HG03521 (cell line): ENCODE results near the gene ZNF568.

Experiments used
- ATAC-seq: cut with Tn5 transposase; IDR thresholded peaks from one replicate; pipeline ENCODE4 v1.9.1; 2021; ENCODE audit warnings: mild to moderate bottlenecking, moderate library complexity; ENCODE audit not compliant: unreplicated experiment

The ZNF568 gene

DNA sequence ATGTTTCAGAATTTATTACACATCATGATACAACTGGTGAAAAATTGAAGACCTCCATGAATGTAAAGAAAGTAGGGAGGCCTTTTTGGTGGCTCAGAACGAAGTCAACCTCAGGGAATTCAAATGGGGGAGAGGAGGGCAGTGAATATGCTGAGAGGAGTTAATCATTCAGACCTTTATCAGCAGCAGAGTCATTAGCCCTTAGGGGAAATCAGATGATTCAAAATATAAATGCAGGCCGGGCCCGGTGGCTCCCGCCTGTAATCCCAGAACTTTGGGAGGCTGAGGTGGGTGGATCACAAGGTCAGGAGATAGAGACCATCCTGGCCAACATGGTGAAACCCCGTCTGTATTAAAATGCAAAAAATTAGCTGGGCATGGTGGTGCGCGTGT is 81.7 kb downstream of the ZNF568 start:
- ATAC-seq: no peak

GRCh38 chr19:36999313-36999712 is 83.2 kb downstream of the ZNF568 start:
- ATAC-seq: no peak

DNA sequence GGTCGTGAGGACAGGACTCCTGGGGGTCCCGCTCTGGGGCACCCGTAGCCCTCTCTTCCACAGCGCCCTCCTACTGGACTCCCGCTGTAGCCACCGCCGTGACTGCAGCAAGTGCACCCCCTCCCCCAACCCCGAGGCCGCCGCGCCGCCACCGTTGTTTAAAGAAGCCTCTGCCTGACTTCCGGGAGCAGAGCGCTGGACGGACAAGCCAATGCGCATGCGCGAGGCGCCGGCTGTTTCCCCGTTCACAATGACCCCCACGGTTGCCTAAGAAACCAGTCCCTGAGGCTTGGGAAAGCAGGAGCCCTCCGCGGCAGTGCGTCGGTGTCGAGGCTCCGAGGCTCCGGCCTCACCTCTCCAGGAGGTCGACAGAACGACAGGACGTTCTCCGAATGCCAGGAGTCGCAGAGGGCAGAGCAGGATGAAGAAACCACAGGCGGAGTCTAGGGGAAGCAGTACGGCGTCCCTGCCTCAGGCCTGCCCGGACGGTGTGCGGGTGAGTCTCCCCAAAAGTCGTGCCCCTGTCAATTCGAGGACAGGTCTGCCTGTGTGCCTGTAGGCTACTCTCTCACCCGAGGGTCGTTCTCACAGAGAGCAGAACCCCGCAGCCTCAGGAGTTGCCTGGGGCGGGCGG is 91.6 kb downstream of the ZNF568 start:
- no peak for ATAC-seq

DNA sequence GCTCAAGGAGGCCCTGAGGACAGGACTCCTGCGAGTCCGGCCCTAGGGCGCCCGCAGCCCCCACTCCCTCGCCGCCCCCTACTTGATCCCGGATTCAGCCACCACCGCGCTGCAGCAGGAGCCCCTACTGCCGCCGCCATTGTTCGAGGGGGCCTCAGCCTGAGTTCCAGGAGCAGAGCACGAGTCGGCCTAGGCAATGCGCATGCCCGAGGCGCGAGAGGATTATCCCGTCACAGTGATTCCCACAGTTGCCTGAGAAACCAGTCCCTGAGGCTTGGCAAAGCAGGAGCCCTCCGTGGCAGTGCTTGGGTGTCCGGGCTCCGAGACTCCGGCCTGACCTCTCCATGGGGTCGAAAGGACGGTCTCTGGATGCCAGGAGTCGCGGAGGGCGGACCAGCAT is 93.7 kb downstream of the ZNF568 start:
- ATAC-seq: no peak

DNA sequence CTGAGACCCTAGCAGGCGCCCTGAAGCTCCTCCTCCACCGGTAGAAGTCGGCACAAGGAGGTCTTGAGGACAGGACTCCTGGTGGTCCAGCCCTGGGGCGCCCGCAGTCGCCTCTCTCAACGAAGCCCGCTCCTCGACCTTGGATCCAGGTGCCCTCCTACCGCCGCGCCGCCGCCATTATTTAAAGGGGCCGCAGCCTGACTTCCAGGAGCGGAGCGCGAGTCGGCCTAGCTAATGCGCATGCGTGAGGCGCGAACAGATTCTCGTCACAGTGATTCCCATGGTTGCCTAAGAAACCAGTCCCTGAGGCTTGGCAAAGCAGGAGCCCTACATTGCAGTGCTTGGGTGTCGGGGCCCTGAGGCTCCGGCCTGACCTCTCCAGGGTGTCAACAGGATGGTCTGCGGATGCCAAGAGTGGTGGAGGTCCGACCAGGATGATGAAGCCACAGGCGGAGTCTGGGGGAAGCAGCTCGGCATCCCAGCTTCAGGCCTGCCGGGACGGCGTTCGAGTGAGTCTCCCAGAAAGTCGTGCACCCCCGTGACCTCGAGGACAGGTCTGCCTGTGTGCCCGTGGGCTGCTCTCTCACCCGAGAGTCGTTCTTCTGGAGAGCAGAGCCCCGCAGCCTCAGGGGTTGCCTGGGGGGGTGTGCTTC is 96.1 kb downstream of the ZNF568 start:
- ATAC-seq: no peak

GRCh38 chr19:37014456-37014855 is 98.3 kb downstream of the ZNF568 start:
- no peak for ATAC-seq

- no peak for ATAC-seq
These were observed 129.0 kb downstream of the ZNF568 start for GRCh38 chr19:37045140-37045539.
